ENCODE results near the gene KRTAP10-6.

DNA sequence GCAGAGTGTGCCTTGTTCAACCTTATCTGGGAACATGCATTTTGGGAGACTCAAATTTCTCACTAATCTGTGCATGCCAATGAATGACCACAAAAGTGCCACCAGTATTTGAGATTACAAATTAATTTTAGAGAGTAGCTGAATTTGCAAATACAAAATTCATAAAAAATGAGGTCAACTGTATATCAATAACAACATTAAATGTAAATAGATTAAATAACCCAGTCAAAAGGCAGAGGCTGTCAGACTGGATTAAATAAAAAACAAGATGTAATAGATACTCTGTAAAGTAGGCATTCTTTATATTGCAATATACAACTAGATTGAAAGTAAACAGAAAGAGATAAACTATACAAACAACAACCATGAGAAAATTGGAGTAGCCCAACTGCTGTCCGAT is 28.2 kb downstream of the KRTAP10-6 start:
- no peak for TF ChIP-seq EZH2phosphoT487 (IDR thresholded peaks at IDR 0.05; ENCODE audit: low read depth)
- TF ChIP-seq, protein P1, sequence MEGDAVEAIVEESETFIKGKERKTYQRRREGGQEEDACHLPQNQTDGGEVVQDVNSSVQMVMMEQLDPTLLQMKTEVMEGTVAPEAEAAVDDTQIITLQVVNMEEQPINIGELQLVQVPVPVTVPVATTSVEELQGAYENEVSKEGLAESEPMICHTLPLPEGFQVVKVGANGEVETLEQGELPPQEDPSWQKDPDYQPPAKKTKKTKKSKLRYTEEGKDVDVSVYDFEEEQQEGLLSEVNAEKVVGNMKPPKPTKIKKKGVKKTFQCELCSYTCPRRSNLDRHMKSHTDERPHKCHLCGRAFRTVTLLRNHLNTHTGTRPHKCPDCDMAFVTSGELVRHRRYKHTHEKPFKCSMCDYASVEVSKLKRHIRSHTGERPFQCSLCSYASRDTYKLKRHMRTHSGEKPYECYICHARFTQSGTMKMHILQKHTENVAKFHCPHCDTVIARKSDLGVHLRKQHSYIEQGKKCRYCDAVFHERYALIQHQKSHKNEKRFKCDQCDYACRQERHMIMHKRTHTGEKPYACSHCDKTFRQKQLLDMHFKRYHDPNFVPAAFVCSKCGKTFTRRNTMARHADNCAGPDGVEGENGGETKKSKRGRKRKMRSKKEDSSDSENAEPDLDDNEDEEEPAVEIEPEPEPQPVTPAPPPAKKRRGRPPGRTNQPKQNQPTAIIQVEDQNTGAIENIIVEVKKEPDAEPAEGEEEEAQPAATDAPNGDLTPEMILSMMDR (IDR thresholded peaks at IDR 0.05; ENCODE audit: low read depth, low read length): no peak

Measured in OCI-LY3 (cell line).